Astrocyte of the cerebellum (primary cell): ENCODE results near the gene BSDC1.

Experiments
- DNase-seq: peaks from one replicate; pipeline ENCODE4 v3.0.0-alpha.2; 2011; ENCODE audit warnings: low read depth
- H3K4me3 ChIP-seq: 2 replicates; pipeline ENCODE4 v1.5.1; 2011; ENCODE audit warnings: mild to moderate bottlenecking, low read depth, low read length, moderate library complexity
- CTCF ChIP-seq: IDR thresholded peaks from 2 replicates; pipeline ENCODE4 v1.5.1; 2012; ENCODE audit warnings: low read length, low read depth, moderate library complexity, mild to moderate bottlenecking; ENCODE audit errors: missing control alignments
- in situ Hi-C: cut with HindIII; loops from 2 replicates; pipeline ENCODE4 v1.10.0; 2017; ENCODE audit warnings: low sequenced_read_pairs

BSDC1 gene

GRCh38 chr1:32351399-32352238 is 42.6 kb downstream of the BSDC1 start:
- in situ Hi-C loops: no loop called here
- H3K4me3 ChIP-seq: peak overlapping the region; percentile 56
- peak; percentile 80 for DNase-seq
- TF ChIP-seq CTCF: no peak

- in situ Hi-C loops: no loop called here
- peak; percentile 46 for TF ChIP-seq CTCF
- no peak for DNase-seq
- peak overlapping the region; percentile 56 for H3K4me3 ChIP-seq
These were observed 43.3 kb downstream of the BSDC1 start for GRCh38 chr1:32350785-32351398.

DNA sequence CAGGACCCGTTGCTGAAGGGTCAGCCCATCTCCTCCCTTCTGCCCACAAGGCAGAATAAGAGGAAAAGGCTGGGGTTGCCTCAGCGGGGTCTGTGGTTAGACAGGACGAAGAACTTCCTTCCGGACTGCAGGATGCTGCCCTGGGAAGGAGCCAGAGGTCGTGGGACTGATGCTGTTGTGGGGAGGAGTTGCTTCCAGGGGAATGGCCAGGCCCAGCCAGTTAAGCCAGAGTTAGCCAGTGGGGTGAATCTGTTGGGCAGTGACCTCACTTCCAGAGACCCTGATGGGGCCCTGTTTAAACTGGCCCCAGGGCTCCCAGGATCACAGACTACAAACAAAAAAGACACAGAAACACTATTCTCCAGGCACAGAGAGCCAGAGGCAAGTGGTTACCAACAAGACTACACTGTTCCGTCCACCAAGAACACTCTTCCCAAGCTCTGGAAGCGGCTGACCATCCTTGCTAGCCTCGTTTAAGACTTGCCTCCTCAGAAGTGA is 45.0 kb downstream of the BSDC1 start:
- no peak for TF ChIP-seq CTCF
- in situ Hi-C loops: no loop called here
- DNase-seq: peak; percentile 64
- H3K4me3 ChIP-seq: no peak overlapping the region

DNA sequence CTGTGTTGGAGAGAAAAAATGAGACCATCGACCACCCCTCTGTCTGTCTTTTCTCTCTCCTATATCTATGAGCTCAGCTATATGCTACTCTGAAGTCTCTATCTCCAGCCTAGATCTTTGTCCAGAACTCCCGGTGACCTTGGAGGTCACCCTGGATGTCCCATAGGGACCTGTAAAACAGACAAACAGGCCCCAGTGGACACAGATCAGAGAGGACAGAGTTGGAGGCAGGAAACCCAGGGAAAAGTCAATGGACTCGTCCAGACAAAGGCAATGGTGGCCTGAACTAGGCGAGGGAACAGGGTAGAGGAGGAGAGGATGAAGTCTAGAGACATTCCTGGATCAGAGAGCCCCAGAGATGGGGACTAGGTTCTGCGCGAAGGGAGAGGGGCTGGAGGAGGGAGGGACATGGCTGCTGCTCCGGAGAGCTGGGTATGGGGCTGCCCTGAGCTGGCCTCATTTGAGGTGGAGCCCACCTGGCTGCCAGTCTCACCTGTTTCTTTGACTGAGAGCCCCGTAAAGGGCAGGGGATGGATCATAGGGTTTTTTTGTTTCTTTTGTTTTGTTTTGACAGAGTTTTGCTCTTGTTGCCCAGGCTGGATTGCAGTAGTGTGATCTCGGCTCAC is 47.6 kb downstream of the BSDC1 start:
- no peak overlapping the region for H3K4me3 ChIP-seq

GRCh38 chr1:32345289-32345827 is 48.9 kb downstream of the BSDC1 start:
- DNase-seq: peak; percentile 35
- in situ Hi-C loops: no loop called here
- no peak for TF ChIP-seq CTCF
- H3K4me3 ChIP-seq: no peak overlapping the region

More for the DNA sequence above, 47.6 kb downstream of the BSDC1 start:
- DNase-seq: no peak
- in situ Hi-C loops: no loop called here
- no peak for TF ChIP-seq CTCF

- no peak for TF ChIP-seq CTCF
- in situ Hi-C loops: no loop called here
- DNase-seq: no peak
- H3K4me3 ChIP-seq: no peak overlapping the region
These were observed 51.5 kb downstream of the BSDC1 start for GRCh38 chr1:32342704-32343103.
